Measurements from ENCODE around the gene FBXO45. TPM values are rescaled to one million over a fixed set of nuclear protein-coding genes. Genes with fewer than 3 reads are reported as not detected.
"Not testable (repeated sequence)": the region's sequence is repeated elsewhere in the genome, so short reads cannot be mapped to it uniquely, and the experiment has no call there.

FBXO45 gene, protein sequence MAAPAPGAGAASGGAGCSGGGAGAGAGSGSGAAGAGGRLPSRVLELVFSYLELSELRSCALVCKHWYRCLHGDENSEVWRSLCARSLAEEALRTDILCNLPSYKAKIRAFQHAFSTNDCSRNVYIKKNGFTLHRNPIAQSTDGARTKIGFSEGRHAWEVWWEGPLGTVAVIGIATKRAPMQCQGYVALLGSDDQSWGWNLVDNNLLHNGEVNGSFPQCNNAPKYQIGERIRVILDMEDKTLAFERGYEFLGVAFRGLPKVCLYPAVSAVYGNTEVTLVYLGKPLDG
- 1 to 10 TPM; 2.4 to 8.6 (median 5.3) TPM for total RNA-seq

- Histone ChIP-seq H3K9me3 (no peaks in the 10 kb centered on the region), H3K4me1 (peaks cover 18 to 33% (median 22%) of the 10 kb centered on the region in 4 donors), H3K27me3 (no peaks in the 10 kb centered on the region), H3K27ac (peak within 1 kb of the TSS; percentile 86 to 98 (median 95)), H3K4me3 (peak within 1 kb of the TSS; percentile 73 to 100 (median 96)), H3K36me3 (no peaks in the 10 kb centered on the region)
- TF ChIP-seq POLR2A (IDR thresholded peaks at IDR 0.05) (peak; percentile 86), CTCF (IDR thresholded peaks at IDR 0.05) (peak in 1 of 5 experiments; percentile 5), POLR2AphosphoS5 (IDR thresholded peaks at IDR 0.05) (peak; percentile 92 to 95 (median 94)), EP300 (IDR thresholded peaks at IDR 0.05; ENCODE audit: low read depth) (no peak)
- in situ Hi-C loops (cut with MboI; ENCODE audit: low pct_ligation_motif_present in 1 of 4, low pct_unique_long_range_greater_than_20kb in 1 of 4, low sequenced_read_pairs in 3 of 4): no loop called here
- 0% methylated on average over 54 of the region's 87 CpGs; no CpG with 5 or more reads in 1 of the 2 donors for WGBS, 2 donors (ENCODE audit: low coverage in 1 of 2)
- peak; percentile 96 for DNase-seq
- intact Hi-C loops (cut with DNase I; ENCODE audit: low total_unique reads): no loop called here
Measured at GRCh38 chr3:196568246-196569002, at the start of gene FBXO45, which contains the start of gene WDR53. TSS of gene FBXO45 (plus strand) at chr3:196568660. CDS start at chr3:196568985, 325 bp downstream. TSS of gene WDR53 (minus strand) at chr3:196568554. CDS start at chr3:196561475, 7,079 bp downstream.

GRCh38 chr3:196518966-196519717 is 49.3 kb upstream of the FBXO45 start:
- peak; percentile 60 for DNase-seq
- no peak overlapping the region for H3K27ac ChIP-seq
- H3K4me3 ChIP-seq: no peak overlapping the region
- H3K4me1 ChIP-seq: no peaks in the 10 kb centered on the region
- 28 to 44% methylated on average over 9 to 12 of the region's 12 CpGs for WGBS, 2 donors (ENCODE audit: low coverage in 1 of 2)
- TF ChIP-seq CTCF (IDR thresholded peaks at IDR 0.05) (peak; percentile 45 to 59 (median 53)), POLR2A (IDR thresholded peaks at IDR 0.05) (no peak)
- peaks cover 27 to 28% of the 10 kb centered on the region in 2 donors for H3K9me3 ChIP-seq
- no peaks in the 10 kb centered on the region for H3K36me3 ChIP-seq
- in situ Hi-C loops (cut with MboI; ENCODE audit: low pct_ligation_motif_present in 1 of 4, low pct_unique_long_range_greater_than_20kb in 1 of 4, low sequenced_read_pairs in 3 of 4) (loop anchor here in 3 of 4 donors (5.0 to 25.0 kb wide), 2 partner anchors 257 to 262 kb away; no protein-coding TSS in a partner anchor), intact Hi-C loops (cut with DNase I; ENCODE audit: low total_unique reads) (loop anchor here (5.0 kb wide), 1 partner anchor 262 kb away; no protein-coding TSS in a partner anchor)
- no peaks in the 10 kb centered on the region for H3K27me3 ChIP-seq

DNA sequence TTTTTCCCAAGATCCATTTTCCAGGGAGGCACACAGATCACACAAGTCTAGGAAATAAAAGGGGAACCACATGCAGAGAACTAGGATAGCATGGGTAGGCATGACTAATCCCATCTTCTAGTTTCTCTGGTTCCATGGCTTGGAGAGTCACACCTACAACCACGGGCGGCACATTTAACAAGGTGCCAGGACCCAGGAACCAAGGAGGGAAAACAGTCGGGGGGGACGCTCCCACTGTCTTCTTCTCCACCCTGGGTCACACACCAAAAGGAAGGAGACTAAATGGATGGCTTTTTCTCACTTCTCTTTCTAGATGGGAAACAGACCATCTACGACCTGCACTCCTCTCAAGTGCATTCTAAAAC is 48.8 kb upstream of the FBXO45 start:
- H3K9me3 ChIP-seq: peaks cover 27 to 28% of the 10 kb centered on the region in 2 donors
- in situ Hi-C loops (cut with MboI; ENCODE audit: low pct_ligation_motif_present in 1 of 4, low pct_unique_long_range_greater_than_20kb in 1 of 4, low sequenced_read_pairs in 3 of 4) (loop anchor here (5.0 to 25.0 kb wide), 3 partner anchors 257 to 265 kb away; no protein-coding TSS in a partner anchor), intact Hi-C loops (cut with DNase I; ENCODE audit: low total_unique reads) (loop anchor here (5.0 kb wide), 1 partner anchor 262 kb away; no protein-coding TSS in a partner anchor)
- no peaks in the 10 kb centered on the region for H3K36me3 ChIP-seq
- H3K27ac ChIP-seq: no peak overlapping the region
- no peak overlapping the region for H3K4me3 ChIP-seq
- 80 to 83% methylated on average over 1 to 5 of the region's 5 CpGs for WGBS, 2 donors (ENCODE audit: low coverage in 1 of 2)
- H3K27me3 ChIP-seq: no peaks in the 10 kb centered on the region
- no peaks in the 10 kb centered on the region for H3K4me1 ChIP-seq
- no peak for TF ChIP-seq EP300 (IDR thresholded peaks at IDR 0.05; ENCODE audit: low read depth)
- no peak for TF ChIP-seq POLR2A (IDR thresholded peaks at IDR 0.05)
- TF ChIP-seq CTCF (IDR thresholded peaks at IDR 0.05): no peak
- TF ChIP-seq POLR2AphosphoS5 (IDR thresholded peaks at IDR 0.05): no peak
- no peak for DNase-seq

- WGBS, 2 donors (ENCODE audit: low coverage in 1 of 2): 77 to 82% methylated on average over 10 to 12 of the region's 12 CpGs
- DNase-seq; H3K4me1 ChIP-seq; H3K27ac ChIP-seq; H3K36me3 ChIP-seq; H3K4me3 ChIP-seq; intact Hi-C loops (cut with DNase I; ENCODE audit: low total_unique reads); H3K27me3 ChIP-seq: not testable (repeated sequence)
- H3K9me3 ChIP-seq: peaks cover 27 to 28% of the 10 kb centered on the region in 2 donors
- in situ Hi-C loops (cut with MboI; ENCODE audit: low pct_ligation_motif_present in 1 of 4, low pct_unique_long_range_greater_than_20kb in 1 of 4, low sequenced_read_pairs in 3 of 4): loop anchor here in 3 of 4 donors (10.0 to 25.0 kb wide), 2 partner anchors 259 to 266 kb away; no protein-coding TSS in a partner anchor
Measured at GRCh38 chr3:196521291-196521690, 47.2 kb upstream of the FBXO45 start.

Measured in transverse colon (tissue), 4 donors.